ENCODE data around the gene BIRC2.

GRCh38 chr11:102395720-102396393, 48.8 kb downstream of the BIRC2 start:
- no peak for TF ChIP-seq EZH2 (IDR thresholded peaks at IDR 0.05; ENCODE audit: low read length, unreplicated experiment)
- no peak for TF ChIP-seq EZH2phosphoT487 (IDR thresholded peaks at IDR 0.05; ENCODE audit: borderline replicate concordance, low read length)
- TF ChIP-seq CTCF (conservative IDR thresholded peaks at IDR 0.05; ENCODE audit: low read depth, low read length) = no peak
